Stimulated activated CD8-positive, alpha-beta memory T cell treated with anti-CD3 and anti-CD28 coated beads, Interleukin-12 subunit alpha, Interleukin-12 subunit beta, amount 100 ng/mL, for 24 hours (primary cell): Measurements from ENCODE around the gene YPEL2.
"Not testable (repeated sequence)": the region's sequence is repeated elsewhere in the genome, so short reads cannot be mapped to it uniquely, and the experiment has no call there.

Experiments used
- DNase-seq: peaks from one replicate; pipeline ENCODE4 v3.0.0-alpha.2; 2020; ENCODE audit errors: extremely low read depth

The YPEL2 gene

GRCh38 chr17:59377410-59377809 lies 46.0 kb downstream of the YPEL2 start:
- no peak for DNase-seq

DNA sequence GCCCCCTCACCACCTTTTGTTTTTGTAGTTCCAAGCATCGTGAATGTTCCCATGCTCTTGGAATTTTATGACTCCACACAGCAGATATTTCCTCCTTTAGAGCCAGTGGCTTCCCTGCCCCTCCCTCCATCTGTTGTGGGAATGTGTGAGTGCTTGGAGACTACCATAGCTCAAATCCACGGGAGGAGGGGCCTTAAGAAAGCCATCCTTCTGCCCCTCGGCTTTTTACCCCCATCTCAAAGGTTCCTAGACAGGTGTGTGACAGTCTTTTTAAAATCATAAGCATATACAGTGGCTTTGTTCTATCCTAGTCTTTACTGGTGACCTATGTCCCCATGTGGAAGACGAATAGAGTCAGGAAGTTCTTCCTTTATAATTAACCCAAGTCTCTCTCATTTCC lies 47.2 kb downstream of the YPEL2 start:
- no peak for DNase-seq

- no peak for DNase-seq
Measured at GRCh38 chr17:59380474-59380873, 49.0 kb downstream of the YPEL2 start.

- no peak for DNase-seq
Measured at GRCh38 chr17:59381716-59382570, 50.5 kb downstream of the YPEL2 start.

DNA sequence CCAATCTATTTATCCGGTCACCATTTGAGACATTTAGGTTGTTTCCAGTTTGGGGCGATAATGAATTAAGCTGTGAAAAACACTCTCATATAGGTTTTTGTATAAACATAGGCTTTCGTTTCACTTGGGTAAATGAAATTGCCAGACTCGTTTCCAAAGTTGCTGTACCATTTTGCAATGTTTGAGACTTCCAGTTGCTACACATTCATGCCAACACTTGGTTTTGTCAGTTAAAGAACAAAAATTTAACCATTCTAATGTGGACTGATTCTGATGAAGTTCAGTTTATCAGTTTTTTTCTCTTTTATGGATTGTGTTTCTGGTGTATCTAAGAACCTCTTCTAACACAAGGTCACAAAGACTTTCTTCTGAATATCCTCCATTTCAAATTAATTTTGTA lies 52.4 kb downstream of the YPEL2 start:
- no peak for DNase-seq

DNA sequence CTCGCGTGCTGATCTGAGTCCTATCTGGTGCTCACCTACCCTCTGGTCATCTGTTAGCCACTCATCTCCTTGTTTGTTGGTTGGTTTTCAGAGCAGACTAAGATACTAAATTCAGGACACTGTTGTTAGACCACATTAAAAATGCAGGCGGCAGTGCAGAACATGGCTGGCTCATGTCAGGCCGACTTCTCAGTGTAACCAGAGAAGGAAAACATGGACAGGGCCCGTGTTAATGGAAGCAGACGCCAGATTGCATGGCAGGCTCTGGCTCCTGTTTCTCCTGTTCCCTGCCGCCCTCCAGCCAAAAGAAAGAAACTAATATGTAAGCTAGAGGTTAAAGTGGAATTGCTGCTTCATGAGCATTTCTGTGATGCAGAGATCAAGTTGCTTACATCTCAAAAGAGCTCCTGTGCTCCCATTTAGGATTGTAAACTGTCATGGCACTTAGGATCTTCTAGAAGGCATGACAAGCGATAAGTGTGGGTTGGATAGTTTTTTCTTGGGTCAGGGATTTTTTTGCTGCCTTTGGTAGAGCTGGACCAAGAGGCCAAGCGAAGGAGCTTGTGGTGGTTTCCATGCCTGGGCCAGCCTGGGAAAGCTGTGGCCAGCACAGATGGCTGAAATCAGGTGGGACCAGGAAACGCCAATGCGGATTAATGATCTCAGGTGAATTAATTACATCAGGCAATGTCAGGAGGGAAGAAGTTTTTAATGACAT lies 56.1 kb downstream of the YPEL2 start:
- no peak for DNase-seq

DNA sequence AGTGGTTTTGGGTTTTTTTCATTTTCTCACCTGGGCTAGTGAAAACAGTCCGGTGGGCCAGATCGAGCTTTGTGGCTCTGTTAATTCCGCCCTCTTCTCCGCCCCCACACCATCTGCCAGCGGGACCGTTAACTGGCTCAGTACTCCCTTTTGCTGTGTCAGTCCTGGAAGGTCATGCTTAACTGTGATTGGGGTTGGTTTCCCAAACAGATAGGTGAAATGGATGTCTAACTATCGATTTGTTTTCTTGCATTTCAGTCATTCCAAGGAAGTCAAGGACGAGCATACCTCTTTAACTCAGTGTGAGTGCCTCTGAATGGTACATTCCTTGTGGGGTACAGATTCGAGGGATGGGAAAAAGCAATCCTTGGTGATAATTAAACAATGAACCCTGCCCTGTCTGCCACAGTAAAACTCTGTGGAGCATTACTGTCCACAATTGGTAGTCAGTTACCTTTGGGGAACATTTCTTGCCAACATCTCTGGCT lies 56.7 kb downstream of the YPEL2 start:
- no peak for DNase-seq

DNA sequence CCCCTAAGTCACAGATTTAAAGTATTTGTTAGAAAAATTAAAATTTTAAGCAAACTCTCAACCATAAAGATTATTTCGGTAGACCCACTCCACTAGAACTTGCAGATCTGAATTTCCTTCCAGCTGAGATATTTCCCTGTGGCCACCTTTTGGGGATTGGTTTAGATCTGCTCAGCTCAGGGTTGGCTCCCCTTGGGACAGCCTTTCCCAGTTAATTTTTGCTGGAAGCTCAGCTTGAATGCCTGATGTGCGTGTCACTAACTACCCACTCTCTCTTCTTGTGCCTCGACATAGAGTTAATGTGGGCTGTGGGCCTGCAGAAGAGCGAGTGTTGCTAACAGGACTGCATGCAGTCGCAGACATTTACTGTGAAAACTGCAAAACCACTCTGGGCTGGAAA lies 57.6 kb downstream of the YPEL2 start:
- DNase-seq = no peak

- no peak for DNase-seq
Measured at GRCh38 chr17:59391021-59391420, 59.6 kb downstream of the YPEL2 start.

DNA sequence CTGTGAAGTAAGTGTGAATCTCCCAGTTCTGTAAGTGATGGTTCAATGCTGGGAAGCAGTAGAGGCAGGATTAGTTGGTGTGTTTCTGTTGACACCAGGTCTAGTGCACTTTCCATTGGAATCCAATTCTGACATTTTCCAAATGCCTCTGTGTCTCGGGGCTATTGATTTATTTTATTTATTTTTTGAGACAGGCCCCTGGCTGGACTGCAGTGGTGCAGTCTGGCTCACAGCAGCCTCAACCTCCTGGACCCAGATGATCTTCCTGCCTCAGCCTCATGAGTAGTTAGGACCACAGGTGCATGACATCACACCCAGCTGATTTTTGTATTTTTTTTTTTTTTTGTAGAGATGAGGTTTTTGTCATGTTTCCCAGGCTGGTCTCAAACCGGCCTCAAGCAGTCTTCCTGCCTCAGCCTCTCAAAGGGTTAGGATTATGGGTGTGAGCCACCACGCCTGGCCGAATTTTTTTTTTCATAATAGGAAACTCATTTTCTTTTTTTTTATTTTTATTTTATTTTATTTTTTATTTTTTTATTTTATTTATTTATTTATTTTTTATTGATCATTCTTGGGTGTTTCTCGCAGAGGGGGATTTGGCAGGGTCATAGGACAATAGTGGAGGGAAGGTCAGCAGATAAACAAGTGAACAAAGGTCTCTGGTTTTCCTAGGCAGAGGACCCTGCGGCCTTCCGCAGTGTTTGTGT lies 61.7 kb downstream of the YPEL2 start:
- DNase-seq = no peak

DNA sequence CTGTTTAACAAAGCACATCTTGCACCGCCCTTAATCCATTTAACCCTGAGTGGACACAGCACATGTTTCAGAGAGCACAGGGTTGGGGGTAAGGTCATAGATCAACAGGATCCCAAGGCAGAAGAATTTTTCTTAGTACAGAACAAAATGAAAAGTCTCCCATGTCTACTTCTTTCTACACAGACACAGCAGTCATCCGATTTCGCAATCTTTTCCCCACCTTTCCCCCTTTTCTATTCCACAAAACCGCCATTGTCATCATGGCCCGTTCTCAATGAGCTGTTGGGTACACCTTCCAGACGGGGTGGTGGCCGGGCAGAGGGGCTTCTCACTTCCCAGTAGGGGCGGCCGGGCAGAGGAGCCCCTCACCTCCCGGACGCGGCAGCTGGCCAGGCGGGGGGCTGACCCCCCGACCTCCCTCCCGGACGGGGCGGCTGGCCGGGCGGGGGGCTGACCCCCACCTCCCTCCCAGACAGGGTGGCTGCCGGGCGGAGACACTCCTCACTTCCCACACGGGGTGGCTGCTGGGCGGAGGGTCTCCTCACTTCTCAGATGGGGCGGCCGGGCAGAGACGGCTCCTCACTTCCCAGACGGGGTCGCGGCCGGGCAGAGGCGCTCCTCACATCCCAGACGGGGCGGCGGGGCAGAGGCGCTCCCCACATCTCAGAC lies 62.4 kb downstream of the YPEL2 start:
- not testable (repeated sequence) for DNase-seq

GRCh38 chr17:59396134-59396826 lies 64.8 kb downstream of the YPEL2 start:
- no peak for DNase-seq

- no peak for DNase-seq
Measured at GRCh38 chr17:59397316-59398073, 66.0 kb downstream of the YPEL2 start.

DNA sequence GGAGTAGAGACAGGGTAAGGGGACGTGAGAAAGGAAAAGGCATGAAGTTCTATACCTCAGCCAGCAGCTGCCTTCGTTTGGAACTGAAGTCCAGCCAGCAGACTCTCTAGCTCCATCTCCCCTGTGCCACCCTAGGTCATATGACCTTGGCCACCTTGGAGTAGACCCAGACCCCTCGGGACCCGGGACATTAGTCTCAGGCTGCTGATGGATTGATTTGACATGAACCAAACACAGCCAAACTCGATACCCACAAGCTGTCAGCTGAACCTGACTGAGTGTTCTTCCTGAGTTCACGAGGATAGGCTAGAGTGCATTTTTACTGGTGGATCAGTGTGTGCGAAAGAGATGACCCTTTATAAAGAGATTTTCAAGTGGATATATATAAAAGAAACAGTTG lies 68.5 kb downstream of the YPEL2 start:
- DNase-seq = no peak

GRCh38 chr17:59400858-59401257 lies 69.4 kb downstream of the YPEL2 start:
- no peak for DNase-seq

- DNase-seq = no peak
Measured at GRCh38 chr17:59401274-59401673, 69.8 kb downstream of the YPEL2 start.

- no peak for DNase-seq
Measured at GRCh38 chr17:59401725-59402124, 70.3 kb downstream of the YPEL2 start.

- DNase-seq = no peak
Measured at GRCh38 chr17:59402760-59403159, 71.3 kb downstream of the YPEL2 start.

GRCh38 chr17:59404471-59404870 lies 73.0 kb downstream of the YPEL2 start:
- no peak for DNase-seq

DNA sequence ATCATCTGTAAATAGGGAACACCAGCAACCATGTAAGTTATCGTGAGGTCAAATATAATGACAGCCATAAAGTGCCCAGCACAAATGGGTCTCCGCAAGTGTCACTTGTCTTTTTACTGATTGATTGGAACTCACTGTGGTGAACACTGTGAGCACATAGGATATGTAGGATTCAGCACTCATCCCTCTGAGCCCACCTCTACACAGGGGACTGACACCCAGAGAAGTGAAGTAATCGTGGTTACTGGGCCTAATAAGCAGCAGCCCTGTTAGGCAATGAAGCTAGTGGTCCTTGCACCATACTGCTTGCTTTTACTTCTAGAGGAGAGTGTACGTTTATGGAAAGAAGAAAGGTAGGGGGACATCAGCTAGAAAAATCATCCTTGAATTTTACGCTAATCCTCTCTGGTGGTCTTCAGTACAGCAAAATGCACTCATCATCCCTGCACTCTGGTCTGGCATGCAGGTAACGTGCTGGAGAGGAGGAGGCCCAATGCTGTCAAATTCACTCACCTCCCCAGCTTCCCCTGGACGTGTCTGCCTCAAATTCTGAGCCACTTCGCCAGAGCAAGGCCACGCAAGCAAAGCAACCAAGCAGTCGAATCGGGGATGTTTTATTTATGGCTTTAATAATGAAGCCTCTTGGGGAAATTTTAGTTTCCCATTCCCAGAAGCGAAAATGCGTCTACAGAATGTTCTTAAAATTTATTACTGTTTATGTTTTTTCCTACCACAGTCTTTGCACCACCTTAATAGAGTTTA lies 74.7 kb downstream of the YPEL2 start:
- DNase-seq = no peak
